Measurements from ENCODE around the gene SIRT4.

Gene SIRT4

DNA sequence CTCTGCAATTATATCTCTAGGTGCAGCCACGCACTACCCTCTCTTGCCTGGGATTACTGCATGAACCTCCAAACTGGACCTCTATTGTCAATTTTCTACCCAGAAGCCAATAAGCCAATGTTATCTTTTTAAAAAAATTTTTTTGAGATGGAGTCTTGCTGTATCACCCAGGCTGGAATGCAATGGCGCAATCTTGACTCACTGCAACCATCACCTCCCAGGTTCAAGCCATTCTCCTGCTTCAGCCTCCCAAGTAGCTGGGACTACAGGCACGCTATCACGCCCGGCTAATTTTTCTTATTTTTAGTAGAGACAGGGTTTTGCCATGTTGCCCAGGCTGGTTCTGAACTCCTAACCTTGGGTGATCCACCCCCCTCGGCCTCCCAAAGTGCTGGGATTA, 25.4 kb upstream of the SIRT4 start:
- no peak for DNase-seq
- TF ChIP-seq, protein P1, sequence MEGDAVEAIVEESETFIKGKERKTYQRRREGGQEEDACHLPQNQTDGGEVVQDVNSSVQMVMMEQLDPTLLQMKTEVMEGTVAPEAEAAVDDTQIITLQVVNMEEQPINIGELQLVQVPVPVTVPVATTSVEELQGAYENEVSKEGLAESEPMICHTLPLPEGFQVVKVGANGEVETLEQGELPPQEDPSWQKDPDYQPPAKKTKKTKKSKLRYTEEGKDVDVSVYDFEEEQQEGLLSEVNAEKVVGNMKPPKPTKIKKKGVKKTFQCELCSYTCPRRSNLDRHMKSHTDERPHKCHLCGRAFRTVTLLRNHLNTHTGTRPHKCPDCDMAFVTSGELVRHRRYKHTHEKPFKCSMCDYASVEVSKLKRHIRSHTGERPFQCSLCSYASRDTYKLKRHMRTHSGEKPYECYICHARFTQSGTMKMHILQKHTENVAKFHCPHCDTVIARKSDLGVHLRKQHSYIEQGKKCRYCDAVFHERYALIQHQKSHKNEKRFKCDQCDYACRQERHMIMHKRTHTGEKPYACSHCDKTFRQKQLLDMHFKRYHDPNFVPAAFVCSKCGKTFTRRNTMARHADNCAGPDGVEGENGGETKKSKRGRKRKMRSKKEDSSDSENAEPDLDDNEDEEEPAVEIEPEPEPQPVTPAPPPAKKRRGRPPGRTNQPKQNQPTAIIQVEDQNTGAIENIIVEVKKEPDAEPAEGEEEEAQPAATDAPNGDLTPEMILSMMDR (IDR thresholded peaks at IDR 0.05) = no peak
- H3K27me3 ChIP-seq = no peaks in the 10 kb centered on the region
- H3K9me3 ChIP-seq = no peaks in the 10 kb centered on the region
- no peaks in the 10 kb centered on the region for H3K36me3 ChIP-seq
- no peak overlapping the region for H3K27ac ChIP-seq
- no peaks in the 10 kb centered on the region for H3K4me1 ChIP-seq
- intact Hi-C loops (cut with DNase I; ENCODE audit: low total_unique reads) = no loop called here
- no peak overlapping the region for H3K4me3 ChIP-seq

DNA sequence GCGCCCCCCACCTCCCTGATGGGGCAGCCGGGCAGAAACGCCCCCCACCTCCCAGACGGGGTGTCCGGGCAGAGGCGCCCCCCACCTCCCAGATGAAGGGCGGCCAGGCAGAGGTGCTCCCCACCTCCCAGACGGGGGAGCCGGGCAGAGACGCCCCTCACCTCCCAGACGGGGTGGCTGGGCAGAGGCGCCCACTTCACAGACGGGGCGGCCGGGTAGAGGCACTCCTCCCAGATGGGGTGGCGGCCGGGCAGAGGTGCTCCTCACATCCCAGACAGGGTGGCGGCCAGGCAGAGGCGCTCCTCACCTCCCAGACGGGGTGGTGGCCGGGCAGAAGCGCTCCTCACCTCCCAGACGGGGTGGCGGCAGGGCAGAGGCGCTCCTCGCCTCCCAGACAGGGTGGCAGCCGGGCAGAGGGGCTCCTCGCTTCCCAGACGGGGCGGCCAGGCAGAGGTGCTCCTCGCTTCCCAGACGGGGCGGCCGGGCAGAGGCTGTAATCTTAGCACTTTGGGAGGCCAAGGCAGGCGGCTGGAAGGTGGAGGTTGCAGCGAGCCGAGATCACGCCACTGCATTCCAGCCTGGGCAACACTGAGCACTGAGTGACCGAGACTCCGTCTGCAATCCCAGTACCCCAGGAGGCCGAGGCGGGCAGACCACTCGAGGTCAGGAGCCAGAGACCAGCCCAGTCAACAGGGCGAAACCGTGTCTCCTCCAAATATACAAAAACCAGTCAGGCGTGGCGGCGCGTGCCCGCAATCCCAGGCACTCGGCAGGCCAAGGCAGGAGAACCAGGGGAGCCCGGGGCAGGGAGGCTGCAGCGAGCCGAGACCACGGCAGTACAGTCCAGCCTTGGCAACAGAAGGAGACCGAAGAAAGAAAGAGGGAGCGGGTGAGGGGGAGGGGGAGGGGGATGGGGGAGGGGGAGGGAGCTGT, 23.7 kb upstream of the SIRT4 start:
- no peaks in the 10 kb centered on the region for H3K9me3 ChIP-seq
- no peaks in the 10 kb centered on the region for H3K4me1 ChIP-seq
- H3K4me3 ChIP-seq = no peak overlapping the region
- H3K27me3 ChIP-seq = no peaks in the 10 kb centered on the region
- no peaks in the 10 kb centered on the region for H3K36me3 ChIP-seq
- TF ChIP-seq, protein P1 (IDR thresholded peaks at IDR 0.05) = no peak
- DNase-seq = no peak
- intact Hi-C loops (cut with DNase I; ENCODE audit: low total_unique reads) = no loop called here
- H3K27ac ChIP-seq = no peak overlapping the region

DNA sequence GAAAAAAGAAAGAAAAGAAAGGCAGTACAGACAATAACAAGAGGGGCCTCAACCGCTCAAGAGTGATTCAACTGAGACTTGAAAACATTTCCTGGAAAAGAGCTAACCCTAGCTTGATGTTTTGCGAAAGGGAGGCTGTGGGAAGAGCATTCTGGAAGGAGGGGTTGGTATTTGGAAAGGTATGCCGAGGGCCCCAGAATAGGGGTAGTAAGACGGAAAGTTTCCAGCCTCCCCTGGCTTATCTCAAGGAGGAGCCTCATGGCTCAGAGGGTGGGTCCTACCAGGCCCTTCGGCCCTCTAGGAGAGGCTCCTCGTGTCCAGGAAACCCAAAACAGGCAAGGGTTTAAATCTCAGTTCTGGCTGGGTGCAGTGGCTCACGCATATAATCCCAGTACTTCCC, 18.8 kb upstream of the SIRT4 start:
- peaks cover 0 to 8% (median 0%) of the 10 kb centered on the region in 4 donors for H3K4me1 ChIP-seq
- TF ChIP-seq, protein P1 (IDR thresholded peaks at IDR 0.05) = no peak
- H3K4me3 ChIP-seq = no peak overlapping the region
- no peaks in the 10 kb centered on the region for H3K9me3 ChIP-seq
- intact Hi-C loops (cut with DNase I; ENCODE audit: low total_unique reads) = no loop called here
- no peak for DNase-seq
- no peaks in the 10 kb centered on the region for H3K36me3 ChIP-seq
- H3K27ac ChIP-seq = no peak overlapping the region
- no peaks in the 10 kb centered on the region for H3K27me3 ChIP-seq

DNA sequence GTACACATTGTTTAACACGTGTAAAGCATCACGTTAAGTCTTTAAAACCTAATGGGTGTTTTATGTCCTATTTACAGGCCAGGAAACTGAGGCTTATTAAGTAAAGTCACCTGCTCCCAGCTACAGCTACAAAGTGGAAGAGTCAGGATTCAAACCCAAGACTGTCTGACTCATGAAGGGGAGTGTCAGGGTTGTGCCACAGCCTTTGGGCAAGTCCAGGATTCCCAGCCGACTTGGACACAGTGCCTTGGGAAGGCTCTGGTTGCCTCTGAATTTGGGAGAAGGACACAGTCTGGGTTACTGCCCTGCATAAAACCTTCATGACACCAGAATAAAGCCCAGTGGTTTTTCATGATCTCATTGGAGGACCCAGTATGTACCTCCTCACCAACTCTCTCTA, 17.7 kb upstream of the SIRT4 start:
- H3K36me3 ChIP-seq = no peaks in the 10 kb centered on the region
- no peak overlapping the region for H3K27ac ChIP-seq
- no peaks in the 10 kb centered on the region for H3K9me3 ChIP-seq
- peaks cover 0 to 8% (median 0%) of the 10 kb centered on the region in 4 donors for H3K4me1 ChIP-seq
- intact Hi-C loops (cut with DNase I; ENCODE audit: low total_unique reads) = no loop called here
- no peak for DNase-seq
- TF ChIP-seq, protein P1 (IDR thresholded peaks at IDR 0.05) = no peak
- no peak overlapping the region for H3K4me3 ChIP-seq
- H3K27me3 ChIP-seq = no peaks in the 10 kb centered on the region

DNA sequence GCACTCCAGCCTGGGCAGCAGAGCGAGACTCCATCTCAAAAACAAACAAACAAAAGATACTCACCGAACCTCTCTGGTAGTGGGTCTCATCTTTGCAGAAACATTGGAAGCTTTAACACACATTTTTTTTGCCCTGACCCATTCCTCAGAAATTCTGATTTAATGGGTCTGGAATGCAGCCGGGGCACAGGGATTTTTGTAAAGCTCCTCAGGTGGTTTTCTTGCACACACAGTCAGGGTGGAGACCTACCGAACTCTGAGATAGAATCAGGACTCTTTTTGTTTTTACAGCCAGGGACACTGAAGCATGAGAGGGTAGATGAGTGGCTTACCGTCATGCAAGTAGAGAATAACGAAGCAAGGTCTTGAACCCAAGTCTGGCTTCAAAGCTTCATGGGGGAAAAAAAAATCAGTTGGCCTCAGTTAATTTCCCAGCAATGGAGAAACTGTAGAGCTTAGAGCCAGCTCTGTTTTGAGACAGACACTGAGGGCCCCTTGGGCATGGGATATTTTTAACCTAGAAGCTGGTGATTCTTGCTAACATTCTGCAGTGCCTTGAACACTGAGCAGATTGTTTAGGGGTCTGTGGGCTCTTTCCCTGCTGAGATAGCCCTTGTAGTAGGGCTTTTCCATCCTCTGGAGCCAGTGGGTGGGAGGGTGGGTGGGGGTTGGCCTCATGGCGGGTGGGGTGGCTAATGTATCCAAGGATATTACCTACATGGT, 15.2 kb upstream of the SIRT4 start:
- peaks cover 0 to 20% (median 4%) of the 10 kb centered on the region in 4 donors for H3K4me1 ChIP-seq
- DNase-seq = no peak
- H3K36me3 ChIP-seq = no peaks in the 10 kb centered on the region
- no peaks in the 10 kb centered on the region for H3K27me3 ChIP-seq
- no peak overlapping the region for H3K27ac ChIP-seq
- intact Hi-C loops (cut with DNase I; ENCODE audit: low total_unique reads) = no loop called here
- TF ChIP-seq, protein P1 (IDR thresholded peaks at IDR 0.05) = no peak
- H3K4me3 ChIP-seq = no peak overlapping the region
- no peaks in the 10 kb centered on the region for H3K9me3 ChIP-seq
